ENCODE measurements around the gene DNAJC18.
"Not testable (repeated sequence)": the region's sequence is repeated elsewhere in the genome, so short reads cannot be mapped to it uniquely, and the experiment has no call there.

DNAJC18 gene

DNA sequence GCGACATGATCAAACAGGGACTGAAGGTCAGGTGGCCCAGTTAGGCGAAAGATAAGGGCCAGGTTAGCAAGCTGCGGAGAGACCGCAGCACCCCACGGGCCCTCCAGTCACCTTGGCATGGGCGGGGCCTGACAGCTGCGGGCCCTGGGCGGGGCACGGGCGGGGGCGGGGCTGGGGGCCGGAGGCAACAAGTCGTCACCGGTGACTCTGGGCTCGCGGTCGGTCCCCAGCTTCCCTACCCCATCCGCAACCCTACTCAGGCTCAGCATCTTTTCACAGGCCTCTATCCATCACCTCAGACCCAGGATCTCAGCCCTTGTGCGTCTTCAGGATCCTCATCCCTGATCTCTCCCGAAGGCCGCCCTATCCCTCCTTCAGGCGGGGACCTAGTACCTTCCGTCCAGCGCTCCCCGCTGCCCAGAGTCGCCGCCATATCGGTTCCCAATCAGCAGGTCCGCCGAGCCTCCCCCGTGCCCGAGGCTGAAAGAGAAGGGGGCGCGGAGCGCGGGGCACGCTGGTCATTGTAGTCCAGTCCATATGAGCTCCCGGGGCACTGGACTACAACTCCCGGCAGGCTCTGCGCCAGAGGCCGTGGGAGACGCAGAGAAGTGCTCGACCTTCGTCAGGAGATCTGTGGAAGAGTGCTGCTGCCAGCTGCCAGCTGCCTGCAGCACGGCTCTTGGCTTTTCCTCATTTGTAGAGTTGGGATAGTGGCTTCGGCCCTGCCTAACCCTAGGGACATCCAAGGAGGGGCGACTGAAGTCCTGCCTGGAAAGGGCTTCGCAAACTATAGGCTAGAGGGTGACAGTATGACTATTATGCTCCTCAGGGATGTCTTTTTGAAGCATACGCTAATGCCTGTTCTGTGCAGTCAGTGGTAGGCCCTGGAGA is at the start of gene DNAJC18:
DNAJC18 (minus strand) TSS at position 513 of the 891 bp plus-strand sequence; CDS start at position 433, 80 bp downstream.
- DNase-seq: peak; percentile 91

- no peak for DNase-seq
Measured at GRCh38 chr5:139488260-139488659, 48.9 kb upstream of the DNAJC18 start.

GRCh38 chr5:139486201-139486600 is 46.9 kb upstream of the DNAJC18 start:
- DNase-seq: no peak

- not testable (repeated sequence) for DNase-seq
Measured at GRCh38 chr5:139482890-139483208, 43.5 kb upstream of the DNAJC18 start.

GRCh38 chr5:139482050-139482889 is 42.9 kb upstream of the DNAJC18 start, which contains the start of gene STING1:
Gene STING1 (minus strand): TSS chr5:139482758. CDS start chr5:139481704, 1,054 bp downstream.
- DNase-seq: peak; percentile 63

DNA sequence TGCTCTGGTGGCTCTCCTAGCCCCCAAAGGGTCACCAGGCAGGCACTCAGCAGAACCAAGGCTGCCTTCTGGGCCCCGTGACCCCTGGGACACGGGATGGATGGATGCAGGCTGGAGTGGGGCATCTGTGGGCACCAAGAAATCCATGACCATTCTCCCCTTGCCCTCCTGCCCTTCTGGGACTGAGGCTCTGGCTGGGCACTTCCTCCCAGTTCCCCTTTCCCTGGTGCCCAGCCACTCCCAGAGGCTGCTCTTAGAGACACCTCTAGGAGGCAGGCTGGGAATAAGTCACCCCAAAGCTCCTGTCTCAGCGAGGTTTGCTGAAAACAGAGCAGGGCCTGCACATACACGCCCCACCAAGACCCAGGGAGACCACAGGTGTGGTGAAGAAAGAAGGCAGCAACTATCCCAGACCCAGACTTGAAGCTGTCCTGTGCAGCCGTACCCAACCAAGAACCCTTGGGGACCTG is 42.3 kb upstream of the DNAJC18 start:
- DNase-seq: peak; percentile 46

DNA sequence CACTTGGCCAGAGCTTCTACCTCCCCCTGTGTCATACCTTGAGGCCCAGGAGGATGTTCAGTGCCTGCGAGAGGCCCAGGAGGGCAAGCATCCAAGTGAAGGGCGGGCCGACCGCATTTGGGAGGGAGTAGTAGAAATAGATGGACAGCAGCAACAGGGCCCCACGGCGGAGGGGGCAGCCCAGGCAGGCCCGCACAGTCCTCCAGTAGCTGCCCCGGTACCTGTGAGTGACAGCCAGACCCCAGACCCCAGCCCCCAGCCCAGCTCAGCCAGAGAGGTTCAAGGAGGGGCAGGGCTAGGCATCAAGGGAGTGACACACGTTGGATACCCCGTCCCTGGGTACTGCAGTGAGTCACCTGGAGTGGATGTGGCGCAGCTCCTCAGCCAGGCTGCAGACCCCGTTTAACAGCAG is 41.8 kb upstream of the DNAJC18 start:
- peak; percentile 54 for DNase-seq

GRCh38 chr5:139479729-139480128 is 40.4 kb upstream of the DNAJC18 start:
- not testable (repeated sequence) for DNase-seq

- DNase-seq: not testable (repeated sequence)
Measured at GRCh38 chr5:139478657-139479423, 39.5 kb upstream of the DNAJC18 start.

GRCh38 chr5:139475865-139476617 is 36.7 kb upstream of the DNAJC18 start:
- no peak for DNase-seq

GRCh38 chr5:139474890-139475791 is 35.8 kb upstream of the DNAJC18 start:
- DNase-seq: no peak

GRCh38 chr5:139473565-139473964 is 34.2 kb upstream of the DNAJC18 start:
- no peak for DNase-seq

DNA sequence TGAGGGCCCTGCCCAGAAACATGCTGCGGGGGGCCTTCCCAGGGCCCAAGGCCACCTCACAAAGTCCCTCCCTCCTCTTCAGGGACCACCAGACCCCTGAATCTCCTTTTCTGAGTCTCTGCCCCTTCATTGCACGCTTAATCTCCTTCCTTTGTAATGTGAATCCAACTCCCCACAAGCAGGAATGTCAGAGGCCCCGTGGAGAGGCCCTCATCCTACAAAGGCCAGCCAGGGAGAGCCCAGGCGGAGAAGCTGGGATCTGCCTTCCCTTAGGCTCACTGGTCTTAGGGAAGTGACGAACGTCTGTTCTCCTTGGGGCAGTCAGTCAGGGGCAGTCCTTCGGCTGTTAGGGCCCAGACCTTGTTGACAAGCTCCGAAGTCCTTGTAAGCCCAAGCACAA is 33.8 kb upstream of the DNAJC18 start:
- DNase-seq: no peak

- no peak for DNase-seq
Measured at GRCh38 chr5:139472386-139473030, 33.2 kb upstream of the DNAJC18 start.

DNA sequence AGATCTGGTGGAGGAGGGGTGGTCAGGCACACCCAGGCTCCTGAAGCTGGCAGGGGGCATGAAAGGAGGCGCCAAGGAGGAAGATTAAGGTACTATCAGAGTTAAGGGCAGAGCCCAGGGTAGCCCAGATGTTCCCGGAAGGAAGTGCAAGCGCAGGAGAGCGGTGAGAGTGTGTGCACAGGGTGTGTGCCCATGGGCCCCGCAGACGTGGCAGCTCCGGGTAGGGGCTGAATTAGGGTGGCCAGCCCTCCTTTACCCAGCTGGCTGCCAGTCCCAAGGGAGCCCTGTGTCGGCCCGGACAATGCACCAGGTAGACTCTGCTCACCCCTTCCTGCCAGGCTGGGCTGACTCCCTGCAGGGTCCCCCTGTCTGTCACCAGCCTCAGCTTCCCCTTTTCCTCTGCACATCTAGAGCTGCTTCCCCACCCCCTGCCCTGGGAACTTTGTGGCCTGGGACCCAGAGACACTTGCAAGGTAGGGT is 31.5 kb upstream of the DNAJC18 start, which contains the start of gene SMIM33:
SMIM33 (plus strand) TSS at position 184 of the 480 bp plus-strand sequence; CDS start at position 302, 118 bp downstream.
- peak; percentile 55 for DNase-seq

- no peak for DNase-seq
Measured at GRCh38 chr5:139468421-139468931, 29.2 kb upstream of the DNAJC18 start.

DNA sequence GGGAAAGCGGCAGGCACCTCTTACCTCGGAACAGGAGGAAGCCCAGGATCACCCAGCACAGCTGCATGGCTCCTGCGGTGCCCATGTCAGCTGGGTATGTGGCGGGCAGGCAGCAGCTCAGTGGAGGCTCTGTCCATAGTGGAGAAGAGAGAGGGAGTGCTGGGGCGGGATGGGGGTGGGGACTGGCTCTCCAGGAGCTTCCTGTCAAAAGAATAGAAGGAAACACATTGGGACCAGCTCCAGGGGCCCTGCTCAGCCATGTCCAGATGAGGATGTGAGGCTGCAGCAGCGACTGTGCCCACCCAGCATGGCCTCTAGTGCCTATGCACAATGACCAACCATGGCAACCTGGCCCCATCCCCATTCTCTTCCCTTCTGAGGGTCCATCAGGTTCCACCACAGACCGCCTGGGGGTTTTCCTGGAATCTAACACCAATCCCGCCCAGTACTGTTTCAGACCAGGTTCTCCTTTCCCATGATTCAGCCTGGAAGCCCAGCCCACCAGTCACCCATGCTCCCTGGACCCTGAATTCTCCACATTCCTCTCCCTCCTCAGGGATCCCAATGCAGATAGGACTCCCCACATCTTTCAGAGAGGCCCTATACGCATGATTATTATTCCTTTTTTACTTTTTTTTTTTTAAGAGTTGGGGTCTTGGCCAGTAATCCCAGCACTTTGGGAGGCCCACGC is 23.4 kb upstream of the DNAJC18 start, which contains the start of gene ECSCR:
ECSCR (minus strand) TSS at position 158 of the 691 bp plus-strand sequence; CDS start at position 85, 73 bp downstream.
- DNase-seq: no peak

DNA sequence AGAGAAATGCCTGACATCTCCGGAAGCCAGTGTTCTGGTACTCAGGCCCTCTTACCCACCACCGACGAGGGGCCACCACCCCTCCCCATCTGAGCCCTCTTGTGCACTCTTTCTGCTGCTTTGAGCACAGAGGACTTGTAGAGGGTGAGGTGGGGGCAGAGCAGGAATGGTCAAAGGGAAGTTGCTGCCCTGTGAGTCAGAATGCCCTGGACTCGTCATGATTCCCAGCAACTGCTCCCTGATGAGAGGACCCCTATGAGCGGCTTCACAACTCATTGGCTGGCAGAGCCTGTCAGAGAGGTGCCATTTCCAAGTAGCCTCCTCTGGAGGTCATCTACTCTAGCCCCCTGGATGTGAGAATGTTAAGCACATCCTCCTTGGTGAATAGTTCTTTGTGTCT is 22.4 kb upstream of the DNAJC18 start:
- no peak for DNase-seq

GRCh38 chr5:139461176-139461575 is 21.9 kb upstream of the DNAJC18 start:
- no peak for DNase-seq
